ENCODE results near the gene IER3.
"Not testable (repeated sequence)": the region's sequence is repeated elsewhere in the genome, so short reads cannot be mapped to it uniquely, and the experiment has no call there.

Gene IER3

GRCh38 chr6:30768634-30769087, 24.3 kb upstream of the IER3 start:
- no peak for DNase-seq (ENCODE audit: low read depth)

GRCh38 chr6:30767944-30768301, 23.6 kb upstream of the IER3 start:
- DNase-seq (ENCODE audit: low read depth), result no peak

- no peak for DNase-seq (ENCODE audit: low read depth)
Measured at GRCh38 chr6:30767158-30767943, 23.0 kb upstream of the IER3 start.

GRCh38 chr6:30766461-30767157, 22.3 kb upstream of the IER3 start:
- no peak for DNase-seq (ENCODE audit: low read depth)

GRCh38 chr6:30765495-30765894, 21.1 kb upstream of the IER3 start:
- not testable (repeated sequence) for DNase-seq (ENCODE audit: low read depth)

- DNase-seq (ENCODE audit: low read depth), result not testable (repeated sequence)
Measured at GRCh38 chr6:30764490-30765043, 20.2 kb upstream of the IER3 start.

- DNase-seq (ENCODE audit: low read depth), result no peak
Measured at GRCh38 chr6:30763618-30764489, 19.5 kb upstream of the IER3 start.

- DNase-seq (ENCODE audit: low read depth), result no peak
Measured at GRCh38 chr6:30763155-30763617, 18.8 kb upstream of the IER3 start.

- DNase-seq (ENCODE audit: low read depth), result no peak
Measured at GRCh38 chr6:30761791-30762429, 17.6 kb upstream of the IER3 start.

- no peak for DNase-seq (ENCODE audit: low read depth)
Measured at GRCh38 chr6:30760549-30760948, 16.2 kb upstream of the IER3 start.

GRCh38 chr6:30759575-30760239, 15.4 kb upstream of the IER3 start:
- DNase-seq (ENCODE audit: low read depth), result no peak

GRCh38 chr6:30757261-30757904, 13.0 kb upstream of the IER3 start:
- DNase-seq (ENCODE audit: low read depth), result no peak

- not testable (repeated sequence) for DNase-seq (ENCODE audit: low read depth)
Measured at GRCh38 chr6:30756405-30757003, 12.2 kb upstream of the IER3 start.

GRCh38 chr6:30754631-30755030, 10.3 kb upstream of the IER3 start:
- DNase-seq (ENCODE audit: low read depth), result no peak

- DNase-seq (ENCODE audit: low read depth), result no peak
Measured at GRCh38 chr6:30752157-30752927, 8.0 kb upstream of the IER3 start.

GRCh38 chr6:30750379-30750668, 6.0 kb upstream of the IER3 start:
- no peak for DNase-seq (ENCODE audit: low read depth)

GRCh38 chr6:30749554-30750378, 5.4 kb upstream of the IER3 start:
- DNase-seq (ENCODE audit: low read depth), result no peak

GRCh38 chr6:30748851-30749540, 4.6 kb upstream of the IER3 start:
- DNase-seq (ENCODE audit: low read depth), result no peak
